K562 (cell line): ENCODE results near the gene CTDSP2. TPM values are rescaled to one million over a fixed set of nuclear protein-coding genes. Genes with fewer than 3 reads are reported as not detected.

Experiments used
- CBX1 ChIP-seq: sonication (generic); IDR thresholded peaks from 2 replicates; pipeline ENCODE4 v1.6.1; 2016; ENCODE audit warnings: antibody characterized with exemption, low read depth, mild to moderate bottlenecking
- CCAR2 ChIP-seq: fragments of 200-400 bp; formaldehyde crosslinking; IDR thresholded peaks from 2 replicates; pipeline ENCODE4 v1.6.1; 2017; ENCODE audit warnings: mild to moderate bottlenecking, low read depth, low read length
- CREBBP ChIP-seq: IDR thresholded peaks from one replicate; pipeline ENCODE4 v1.6.1; 2012; ENCODE audit warnings: low read depth, mild to moderate bottlenecking, control low read depth, inconsistent platforms, low read length
- FIP1L1 ChIP-seq: fragments of 200-400 bp; formaldehyde crosslinking; IDR thresholded peaks from 2 replicates; pipeline ENCODE4 v1.6.1; 2018; ENCODE audit warnings: mild to moderate bottlenecking, low read depth, low read length; ENCODE audit not compliant: poor library complexity, severe bottlenecking
- FOXK1 ChIP-seq: sonication (generic); formaldehyde crosslinking; IDR thresholded peaks from 2 replicates; pipeline ENCODE4 v1.8.0; 2022; ENCODE audit warnings: missing genetic modification reagents, mild to moderate bottlenecking, borderline replicate concordance
- GATA2 ChIP-seq: sonication (generic); formaldehyde crosslinking; IDR thresholded peaks from 2 replicates; pipeline ENCODE4 v1.4.0; 2020; ENCODE audit warnings: mild to moderate bottlenecking, missing genetic modification reagents
- GTF2F1 ChIP-seq: IDR thresholded peaks from 2 replicates; pipeline ENCODE4 v1.6.1; 2011; ENCODE audit warnings: low read depth, low read length, improper control_type of control experiment
- IFI16 ChIP-seq: fragments of 250-450 bp; sonication (Bioruptor Pico); IDR thresholded peaks from 2 replicates; pipeline ENCODE4 v2.1.2; 2022; ENCODE audit warnings: mild to moderate bottlenecking, inconsistent platforms
- KAT2B ChIP-seq: IDR thresholded peaks from one replicate; pipeline ENCODE4 v1.6.1; 2012; ENCODE audit warnings: low read depth, mild to moderate bottlenecking, control low read depth, inconsistent platforms, low read length, moderate library complexity
- KLF6 ChIP-seq: fragments of 250-450 bp; sonication (Bioruptor Pico); IDR thresholded peaks from 2 replicates; pipeline ENCODE4 v1.4.0; 2020; ENCODE audit warnings: mild to moderate bottlenecking, moderate library complexity, borderline replicate concordance
- MTA3 ChIP-seq: fragments of 450-650 bp; formaldehyde crosslinking; IDR thresholded peaks from 2 replicates; pipeline ENCODE4 v1.6.1; 2017; ENCODE audit warnings: mild to moderate bottlenecking, borderline replicate concordance
- PCBP2 ChIP-seq: fragments of 200-400 bp; formaldehyde crosslinking; IDR thresholded peaks from 2 replicates; pipeline ENCODE4 v1.6.1; 2018; ENCODE audit warnings: low read length, low read depth, mild to moderate bottlenecking, moderate library complexity; ENCODE audit not compliant: poor library complexity, severe bottlenecking
- SMAD4 ChIP-seq: fragments of 250-450 bp; sonication (Bioruptor Pico); conservative IDR thresholded peaks from 2 replicates; pipeline ENCODE4 v1.8.0; 2021; ENCODE audit warnings: inconsistent platforms, mild to moderate bottlenecking, moderate library complexity
- SPI1 ChIP-seq: IDR thresholded peaks from 2 replicates; pipeline ENCODE4 v1.6.1; 2011; ENCODE audit warnings: low read depth, low read length, control low read depth, borderline replicate concordance
- TAF9B ChIP-seq: fragments of 450-650 bp; IDR thresholded peaks from 2 replicates; pipeline ENCODE4 v1.6.1; 2018; ENCODE audit warnings: mild to moderate bottlenecking; ENCODE audit not compliant: partially characterized antibody
- TBP ChIP-seq: optimal IDR thresholded peaks from 2 replicates; pipeline ENCODE3; 2011; ENCODE audit warnings: low read depth, low read length, improper control_type of control experiment
- TFAM ChIP-seq: fragments of 250-450 bp; sonication (Bioruptor Pico); conservative IDR thresholded peaks from 2 replicates; pipeline ENCODE4 v1.5.0; 2021; ENCODE audit warnings: mild to moderate bottlenecking, moderate library complexity
- TRIM24 ChIP-seq, 2 experiments: fragments of 450-650 bp; IDR thresholded peaks; 2 replicates each; pipeline ENCODE4 v1.6.1; 2016
- ZBTB7A ChIP-seq: IDR thresholded peaks from 2 replicates; pipeline ENCODE4 v1.6.1; 2011; ENCODE audit warnings: low read depth, mild to moderate bottlenecking, low read length, moderate library complexity, borderline replicate concordance; ENCODE audit not compliant: control insufficient read depth
- ZNF121 ChIP-seq: sonication (generic); formaldehyde crosslinking; conservative IDR thresholded peaks from 2 replicates; pipeline ENCODE4 v1.8.0; 2022; ENCODE audit warnings: missing genetic modification reagents
- ZNF592 ChIP-seq: fragments of 450-650 bp; IDR thresholded peaks from 2 replicates; pipeline ENCODE4 v1.6.1; 2017; ENCODE audit warnings: antibody characterized with exemption, mild to moderate bottlenecking
- ZSCAN29 ChIP-seq: fragments of 450-650 bp; IDR thresholded peaks from 2 replicates; pipeline ENCODE4 v1.6.1; 2017
- polyA plus RNA-seq, 8 experiments: library from polyadenylated mRNA; depleted of rRNA in 4 of 8; stranded (reverse) in 5 of 8; unstranded in 3 of 8; fragments of >200 nt; fragmentation: Nextera tagmentation in 2 of 8; fragmentation: Illumina TruSeq in 1 of 8; extraction: Ambion mirVana in 2 of 8; extraction: Trizol in 1 of 8; gene quantifications; 2 replicates each; pipeline versions ENCODE4 v1.2.1 to v1.2.3, GENCODE V29; 2011 to 2014; ENCODE audit warnings: inconsistent platforms in 1 of 8, missing spikeins in 1 of 8
- total RNA-seq, 7 experiments: library from RNA; depleted of rRNA in 6 of 7; stranded (reverse); fragments of >200 nt in 6 of 7; fragmentation: Illumina TruSeq in 2 of 7; extraction: Trizol in 2 of 7; gene quantifications; 2 replicates each; pipeline versions ENCODE4 v1.2.1 to v1.2.3, GENCODE V29; 2011 to 2021; ENCODE audit warnings: low replicate concordance in 1 of 7

CTDSP2 gene
- total and polyA plus RNA-seq, 9 of the 15 experiments (the other 6 are each of a cell fraction or from before 2014, with no cell fraction given) = 20.4 to 108 (median 47.7) TPM

GRCh38 chr12:57865084-57865751 lies 18.7 kb upstream of the CTDSP2 start (continued):
- TF ChIP-seq ZNF592 (peak; percentile 46; the same call in 1 of the 2 replicates), TAF9B (no peak), ZSCAN29 (peak; percentile 70; the same call in 1 of the 2 replicates), IFI16 (no peak), CCAR2 (no peak), CREBBP (no peak), GTF2F1 (no peak), ZNF121 (no peak), TRIM24 (IDR thresholded peaks at IDR 0.05) (peak; percentile 38 to 77; a peak in 3 of 4 replicates), SPI1 (no peak), FIP1L1 (peak; percentile 57), TFAM (CRISPR knock-in tag) (no peak), TBP (no peak), ZBTB7A (peak; percentile 61; the same call in 1 of the 2 replicates), PCBP2 (no peak), SMAD4 (CRISPR knock-in tag) (peak; percentile 76), MTA3 (0 out of 2 replicates have a peak, but pooled peaks have one; percentile 62), GATA2 (CRISPR knock-in tag) (no peak), KLF6 (CRISPR knock-in tag) (no peak), CBX1 (peak; percentile 68; the same call in 1 of the 2 replicates), KAT2B (no peak), FOXK1 (no peak)
